GM21723 (cell line): ENCODE measurements around the gene TIE1.
"Not testable (repeated sequence)": the region's sequence is repeated elsewhere in the genome, so short reads cannot be mapped to it uniquely, and the experiment has no call there.

ENCODE experiments used
- ATAC-seq: cut with Tn5 transposase; IDR thresholded peaks from one replicate; pipeline ENCODE4 v1.9.1; 2021; ENCODE audit warnings: mild to moderate bottlenecking, moderate library complexity; ENCODE audit not compliant: unreplicated experiment

The TIE1 gene

GRCh38 chr1:43358746-43359693, 58.2 kb downstream of the TIE1 start, which contains the start of gene CDC20:
TSS of gene CDC20 (plus strand) at chr1:43358981. CDS start at chr1:43359216, 235 bp downstream.
- peak; percentile 89 for ATAC-seq

GRCh38 chr1:43359696-43360095, 58.9 kb downstream of the TIE1 start:
- ATAC-seq = no peak

DNA sequence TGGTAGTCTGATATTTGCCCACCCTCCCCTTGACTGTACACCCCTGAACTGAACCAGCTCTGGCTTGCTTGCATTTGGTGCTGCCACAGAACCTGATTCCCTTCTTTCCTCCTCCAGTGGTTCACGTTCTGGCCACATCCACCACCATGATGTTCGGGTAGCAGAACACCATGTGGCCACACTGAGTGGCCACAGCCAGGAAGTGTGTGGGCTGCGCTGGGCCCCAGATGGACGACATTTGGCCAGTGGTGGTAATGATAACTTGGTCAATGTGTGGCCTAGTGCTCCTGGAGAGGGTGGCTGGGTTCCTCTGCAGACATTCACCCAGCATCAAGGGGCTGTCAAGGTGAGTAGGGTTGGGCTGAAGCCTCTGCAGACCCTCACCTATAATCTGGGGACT, 59.8 kb downstream of the TIE1 start:
- no peak for ATAC-seq

DNA sequence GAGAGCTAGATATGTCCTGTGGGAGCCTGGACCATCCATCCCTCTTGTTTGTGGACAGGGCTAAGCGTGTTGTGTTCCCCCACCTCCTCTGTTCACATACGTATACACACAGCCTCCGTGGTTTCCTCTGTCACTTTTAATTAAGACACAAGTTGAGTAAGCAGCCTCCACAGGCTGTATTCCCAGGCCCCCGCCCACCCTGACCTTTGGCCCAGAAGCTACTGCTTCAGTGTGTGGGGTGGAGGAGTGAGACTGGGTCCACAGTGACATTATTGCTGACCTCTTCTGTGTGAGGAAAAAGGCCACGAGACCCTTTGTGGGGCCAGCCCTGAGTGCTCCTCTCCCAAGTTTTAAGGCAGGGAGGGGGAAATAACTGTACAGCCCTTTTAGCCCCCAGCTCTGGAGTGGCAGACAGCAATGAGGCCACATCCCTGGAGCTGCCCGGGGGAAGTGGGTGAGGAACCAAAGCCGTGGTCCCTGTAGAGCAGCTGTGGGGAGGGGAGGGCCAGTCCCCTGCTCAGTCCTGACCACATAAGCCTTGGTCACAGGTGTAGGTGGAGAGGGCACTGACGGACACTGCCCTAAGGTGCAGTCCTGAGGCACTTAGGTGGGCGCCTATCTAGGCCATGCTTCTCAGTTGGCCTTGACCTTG, 62.6 kb downstream of the TIE1 start:
- no peak for ATAC-seq

- no peak for ATAC-seq
Observed at GRCh38 chr1:43363935-43364525, 63.2 kb downstream of the TIE1 start.

GRCh38 chr1:43365678-43366077, 64.9 kb downstream of the TIE1 start:
- no peak for ATAC-seq

DNA sequence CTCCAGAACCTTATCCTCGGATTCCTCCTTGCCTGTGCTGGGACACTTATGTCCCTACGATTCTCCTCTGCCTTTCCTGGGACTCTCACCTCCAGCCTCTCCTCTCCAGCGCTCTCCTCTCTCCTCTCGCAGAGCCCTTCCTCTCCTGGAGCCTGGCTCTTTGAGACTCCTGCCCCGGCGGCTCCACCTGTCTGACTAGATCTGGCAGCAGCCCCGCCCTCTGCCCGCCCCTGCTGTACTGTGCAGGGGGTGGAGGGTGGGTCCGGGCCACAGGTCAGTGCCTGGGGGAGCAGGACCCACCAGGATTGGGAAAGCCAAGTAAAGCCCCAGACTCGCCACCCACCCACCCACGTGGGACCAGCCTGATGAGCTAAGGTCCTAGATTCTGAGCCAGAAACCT, 65.4 kb downstream of the TIE1 start:
- ATAC-seq = no peak

DNA sequence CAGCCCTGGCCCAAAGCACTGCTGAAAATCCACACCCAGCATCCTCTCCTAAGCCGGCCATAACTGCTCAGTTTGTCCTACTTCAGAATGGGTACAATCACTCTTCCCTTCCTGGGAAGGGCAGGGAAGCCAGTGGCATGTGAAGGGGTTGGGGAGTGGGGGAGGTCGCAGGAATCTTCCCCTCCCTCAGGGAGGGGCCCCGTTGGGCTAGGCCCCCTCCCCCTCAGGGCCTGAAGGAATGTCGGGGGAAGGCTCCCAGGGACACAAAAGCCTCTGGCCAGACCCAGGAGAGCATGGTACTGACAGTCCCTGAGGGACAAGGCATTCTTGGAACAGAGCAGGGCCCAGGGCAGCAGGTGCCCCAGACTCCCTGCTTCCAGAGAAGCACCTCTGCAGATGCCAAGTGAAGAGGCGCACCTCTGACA, 65.8 kb downstream of the TIE1 start:
- ATAC-seq = no peak

GRCh38 chr1:43367026-43367903, 66.5 kb downstream of the TIE1 start:
- peak; percentile 49 for ATAC-seq

DNA sequence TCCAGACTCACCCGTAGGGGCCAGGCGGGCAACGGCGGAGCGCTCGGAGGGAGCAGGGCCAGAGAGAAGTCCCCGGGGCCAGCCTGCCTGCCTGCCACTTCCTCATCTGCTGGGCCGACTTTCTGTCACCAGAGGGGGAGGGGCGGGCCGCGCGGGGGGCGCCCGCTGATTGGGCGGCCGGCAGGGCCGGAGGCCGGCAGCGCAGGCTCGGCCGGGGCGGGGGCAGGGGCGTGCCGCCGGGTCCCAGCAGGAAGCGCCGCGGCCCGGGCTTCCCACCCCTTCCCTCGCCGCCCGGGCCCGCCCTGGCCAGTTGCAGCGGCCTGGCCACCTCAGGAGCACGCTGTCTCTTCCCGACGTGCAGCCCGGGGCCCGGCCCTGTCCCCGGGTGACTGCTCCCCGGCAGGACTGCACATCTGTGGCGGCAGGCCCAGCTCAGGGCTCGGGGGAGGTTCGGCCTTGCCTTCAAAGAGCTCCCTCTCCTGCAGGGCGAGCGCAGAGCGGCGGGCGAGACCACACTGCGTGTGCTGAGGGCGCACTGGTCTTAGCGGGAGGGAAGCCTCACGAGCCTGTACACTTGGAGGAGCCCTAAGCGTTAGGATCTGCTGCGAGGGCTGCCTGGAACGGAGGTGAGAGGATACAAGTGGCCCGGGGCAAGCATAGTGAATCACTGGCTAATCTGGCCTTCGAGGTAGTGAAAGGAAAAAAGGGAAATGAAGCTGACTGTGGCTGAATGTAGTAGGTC, 67.3 kb downstream of the TIE1 start, which contains the start of gene ELOVL1:
Gene ELOVL1 (minus strand): TSS at position 108 of the 742 bp plus-strand sequence. CDS start 2,402 bp downstream, outside the sequence.
- peak; percentile 71 for ATAC-seq

DNA sequence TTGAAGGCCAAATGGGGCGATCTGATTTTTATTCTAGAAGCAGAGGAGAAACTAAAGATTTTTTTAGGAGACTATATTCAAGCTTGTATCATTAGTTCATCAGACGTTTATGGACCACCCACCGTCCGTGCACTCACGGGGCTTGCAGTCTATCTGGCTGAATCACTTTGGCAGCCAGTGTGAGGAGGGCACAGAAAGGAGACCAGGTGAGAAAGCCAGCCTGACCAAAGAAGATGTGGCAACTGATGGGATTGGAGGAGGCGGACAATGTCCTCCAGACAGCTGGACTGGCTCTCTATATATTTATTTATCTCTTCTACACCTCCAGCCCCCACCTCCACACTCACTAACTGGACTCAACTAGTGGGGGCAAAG, 67.9 kb downstream of the TIE1 start:
- ATAC-seq = no peak

DNA sequence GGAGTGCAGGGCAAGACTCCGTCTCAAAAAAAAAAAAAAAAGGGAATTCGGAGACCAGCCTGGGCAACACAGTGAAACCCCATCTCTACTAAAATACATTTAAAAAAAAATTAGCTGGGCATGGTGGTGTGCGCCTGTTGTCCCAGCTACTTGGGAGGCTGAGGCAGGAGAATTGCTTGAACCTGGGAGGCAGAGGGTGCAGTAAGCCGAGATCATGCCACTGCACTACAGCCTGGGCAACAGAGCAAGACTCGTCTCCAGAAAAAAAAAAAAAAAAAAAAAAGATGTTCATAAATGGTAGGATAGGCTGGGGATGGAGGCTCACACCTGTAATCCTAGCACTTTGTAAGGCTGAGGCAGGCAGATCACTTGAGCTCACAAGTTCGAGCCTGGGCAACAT, 69.0 kb downstream of the TIE1 start:
- not testable (repeated sequence) for ATAC-seq

DNA sequence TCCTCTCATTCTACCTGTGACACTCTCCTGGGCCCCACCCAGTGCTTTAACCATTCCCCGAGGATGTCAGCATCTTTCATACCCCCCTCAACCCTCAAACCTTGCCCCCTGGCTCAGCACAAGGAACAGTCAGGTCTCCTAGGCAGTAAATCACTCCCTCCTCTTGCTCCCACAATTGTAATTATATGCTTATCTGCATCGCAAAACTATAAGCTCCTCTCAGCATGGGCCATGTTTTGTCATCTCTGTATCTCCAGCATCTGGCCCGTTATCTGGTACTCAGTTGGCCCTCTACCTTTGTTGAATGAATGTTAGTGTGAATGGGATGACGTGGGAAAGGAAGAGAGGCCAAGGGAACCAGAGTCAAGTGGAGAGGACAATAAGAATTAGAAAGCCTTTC, 69.8 kb downstream of the TIE1 start:
- no peak for ATAC-seq

GRCh38 chr1:43372172-43372571, 71.4 kb downstream of the TIE1 start:
- no peak for ATAC-seq
